RWPE1 (cell line): ENCODE results near the gene PIK3R1.

ENCODE experiments used
- CTCF ChIA-PET: fragments of 350-600 bp; sonication (Branson Sonifier 250); formaldehyde crosslinking; extraction: SDS; loops from one replicate; lab custom pipeline; 2021; lab: Yijun Ruan, JAX
- POLR2A ChIA-PET: fragments of 400-600 bp; formaldehyde crosslinking; extraction: SDS; loops from one replicate; lab custom pipeline; 2020; ENCODE audit warnings: antibody characterized with exemption; ENCODE audit not compliant: low non-redundant PET; lab: Yijun Ruan, JAX
- DNase-seq: peaks from one replicate; pipeline ENCODE4 v3.0.0; 2012; ENCODE audit warnings: low spot score
- H3K27ac ChIP-seq: fragments of 450-650 bp; 2 replicates; pipeline ENCODE4 v1.5.1; 2017
- CTCF ChIP-seq: fragments of 450-650 bp; conservative IDR thresholded peaks from 2 replicates; pipeline ENCODE4 v1.5.1; 2017; ENCODE audit warnings: low read depth, mild to moderate bottlenecking

Gene PIK3R1

GRCh38 chr5:68217528-68217927, 2.0 kb downstream of the PIK3R1 start:
- peak overlapping the region; percentile 58; the same call in 1 of the 2 replicates for H3K27ac ChIP-seq
- ChIA-PET CTCF (no interaction called here), POLR2A (no interaction called here)
- no peak for TF ChIP-seq CTCF
- no peak for DNase-seq

GRCh38 chr5:68219161-68219816, 3.7 kb downstream of the PIK3R1 start:
- CTCF ChIA-PET: interaction anchor here (0.5 to 0.9 kb wide), 4 partner anchors 26 to 1269 kb away, joined by 3 to 7 read pairs (median 3); no protein-coding TSS in a partner anchor
- TF ChIP-seq CTCF: no peak
- DNase-seq: no peak
- H3K27ac ChIP-seq: peak overlapping the region; percentile 62
- POLR2A ChIA-PET: no interaction called here

GRCh38 chr5:68220260-68220659, 4.7 kb downstream of the PIK3R1 start:
- no peak for TF ChIP-seq CTCF
- POLR2A ChIA-PET: no interaction called here
- CTCF ChIA-PET: no interaction called here
- DNase-seq: no peak
- H3K27ac ChIP-seq: peak overlapping the region; percentile 46

- CTCF ChIA-PET: no interaction called here
- no peak for DNase-seq
- POLR2A ChIA-PET: no interaction called here
- no peak overlapping the region for H3K27ac ChIP-seq
- TF ChIP-seq CTCF: no peak
Measured at GRCh38 chr5:68220914-68221313, 5.4 kb downstream of the PIK3R1 start.

GRCh38 chr5:68221488-68221887, 5.9 kb downstream of the PIK3R1 start:
- H3K27ac ChIP-seq: no peak overlapping the region
- no peak for TF ChIP-seq CTCF
- ChIA-PET CTCF (no interaction called here), POLR2A (no interaction called here)
- DNase-seq: no peak

GRCh38 chr5:68222310-68222709, 6.8 kb downstream of the PIK3R1 start:
- peak overlapping the region; percentile 40; the same call in 1 of the 2 replicates for H3K27ac ChIP-seq
- no peak for DNase-seq
- CTCF ChIA-PET: interaction anchor here (0.6 kb wide), 1 partner anchor 1913 kb away, joined by 3 read pairs; no protein-coding TSS in a partner anchor
- TF ChIP-seq CTCF: no peak
- POLR2A ChIA-PET: no interaction called here
